H9 (cell line): ENCODE measurements around the gene TRPM5. TPM values are rescaled to one million over a fixed set of nuclear protein-coding genes. Genes with fewer than 3 reads are reported as not detected.

Experiments
- DNase-seq: peaks from one replicate; pipeline ENCODE4 v3.0.0-alpha.2; 2017
- H2AFZ ChIP-seq: one replicate; pipeline ENCODE4 v1.6.1; 2013; ENCODE audit warnings: mild to moderate bottlenecking, low read length, control low read depth, moderate library complexity
- H2AK5ac ChIP-seq: 2 replicates; pipeline ENCODE4 v1.6.1; 2013; ENCODE audit warnings: low read length, control low read depth, mixed read lengths; ENCODE audit not compliant: insufficient read length
- H2BK120ac ChIP-seq: one replicate; pipeline ENCODE4 v1.6.1; 2013; ENCODE audit warnings: low read depth, mild to moderate bottlenecking, low read length, control low read depth, inconsistent platforms; ENCODE audit not compliant: poor library complexity, severe bottlenecking
- H2BK12ac ChIP-seq: 2 replicates; pipeline ENCODE4 v1.6.1; 2013; ENCODE audit warnings: low read length, control low read depth, mixed read lengths, low read depth; ENCODE audit not compliant: insufficient read length
- H2BK15ac ChIP-seq: 2 replicates; pipeline ENCODE4 v1.6.1; 2013; ENCODE audit warnings: low read depth, low read length, control low read depth
- H2BK20ac ChIP-seq: one replicate; pipeline ENCODE4 v1.6.1; 2013; ENCODE audit warnings: low read depth, mild to moderate bottlenecking, low read length, control low read depth, inconsistent platforms; ENCODE audit not compliant: poor library complexity, severe bottlenecking
- H2BK5ac ChIP-seq: 2 replicates; pipeline ENCODE4 v1.6.1; 2013; ENCODE audit warnings: low read length, control low read depth, mixed read lengths; ENCODE audit not compliant: insufficient read length
- H3K14ac ChIP-seq: 2 replicates; pipeline ENCODE4 v1.6.1; 2013; ENCODE audit warnings: low read length, control low read depth; ENCODE audit not compliant: insufficient read depth
- H3K18ac ChIP-seq: 2 replicates; pipeline ENCODE4 v1.6.1; 2013; ENCODE audit warnings: low read depth, mild to moderate bottlenecking, mixed read lengths, low read length, control low read depth; ENCODE audit not compliant: insufficient read length
- H3K23ac ChIP-seq: 2 replicates; pipeline ENCODE4 v1.6.1; 2013; ENCODE audit warnings: low read length, control low read depth, mixed read lengths, low read depth; ENCODE audit not compliant: insufficient read length
- H3K23me2 ChIP-seq: 2 replicates; pipeline ENCODE4 v1.6.1; 2013; ENCODE audit warnings: low read depth, mild to moderate bottlenecking, mixed read lengths, low read length, control low read depth; ENCODE audit not compliant: insufficient read length, poor library complexity, severe bottlenecking
- H3K27ac ChIP-seq: 2 replicates; pipeline ENCODE4 v1.5.1; 2013; ENCODE audit warnings: low read length, control low read depth, mixed read lengths, low read depth; ENCODE audit not compliant: insufficient read length
- H3K27me3 ChIP-seq: 2 replicates; pipeline ENCODE4 v1.6.1; 2013; ENCODE audit warnings: low read length, control low read depth, inconsistent platforms; ENCODE audit not compliant: insufficient read depth
- H3K4ac ChIP-seq: 2 replicates; pipeline ENCODE4 v1.6.1; 2013; ENCODE audit warnings: low read depth, mild to moderate bottlenecking, control low read depth, inconsistent platforms, low read length, moderate library complexity
- H3K4me1 ChIP-seq: 2 replicates; pipeline ENCODE4 v1.6.1; 2013; ENCODE audit warnings: low read length, control low read depth, inconsistent platforms; ENCODE audit not compliant: insufficient read depth
- H3K4me2 ChIP-seq: 2 replicates; pipeline ENCODE4 v1.6.1; 2013; ENCODE audit warnings: low read length, control low read depth, mixed read lengths; ENCODE audit not compliant: insufficient read length, insufficient read depth
- H3K56ac ChIP-seq: 2 replicates; pipeline ENCODE4 v1.6.1; 2013; ENCODE audit warnings: low read depth, mild to moderate bottlenecking, mixed read lengths, low read length, control low read depth; ENCODE audit not compliant: insufficient read length
- H3K79me1 ChIP-seq: 2 replicates; pipeline ENCODE4 v1.6.1; 2013; ENCODE audit warnings: low read depth, mild to moderate bottlenecking, moderate library complexity, low read length, control low read depth, inconsistent platforms; ENCODE audit not compliant: insufficient read depth, poor library complexity, severe bottlenecking
- H3K79me2 ChIP-seq: 2 replicates; pipeline ENCODE4 v1.6.1; 2013; ENCODE audit warnings: low read length, control low read depth, inconsistent platforms; ENCODE audit not compliant: insufficient read depth
- H3K9ac ChIP-seq: 2 replicates; pipeline ENCODE4 v1.6.1; 2013; ENCODE audit warnings: low read length, control low read depth, mixed read lengths; ENCODE audit not compliant: insufficient read length; ENCODE audit errors: extremely low read depth
- H3K9me3 ChIP-seq: one replicate; pipeline ENCODE4 v1.6.1; 2013; ENCODE audit warnings: low read depth, low read length, inconsistent platforms; ENCODE audit not compliant: control insufficient read depth
- H3T11ph ChIP-seq: one replicate; pipeline ENCODE4 v1.6.1; 2013; ENCODE audit warnings: mild to moderate bottlenecking, low read length, control low read depth, inconsistent platforms
- H4K20me1 ChIP-seq: one replicate; pipeline ENCODE4 v1.6.1; 2013; ENCODE audit not compliant: control insufficient read depth, insufficient read length, insufficient read depth
- H4K5ac ChIP-seq: 2 replicates; pipeline ENCODE4 v1.6.1; 2013; ENCODE audit warnings: low read depth, mild to moderate bottlenecking, mixed read lengths, low read length, control low read depth; ENCODE audit not compliant: insufficient read length
- H4K8ac ChIP-seq: replicated peaks from 2 replicates; pipeline ENCODE4 v1.6.1; 2013; ENCODE audit warnings: low read length, control low read depth, mixed read lengths, low read depth; ENCODE audit not compliant: insufficient read length
- H4K91ac ChIP-seq: 2 replicates; pipeline ENCODE4 v1.6.1; 2013; ENCODE audit warnings: low read depth, mild to moderate bottlenecking, moderate library complexity, mixed read lengths, low read length, control low read depth; ENCODE audit not compliant: insufficient read length
- H3K27ac Mint-ChIP-seq, 3 experiments: 2 replicates in 2 of 3; 3 replicates in 1 of 3; pipeline ENCODE4 v1.8.0; 2020 to 2021; ENCODE audit warnings: mixed read lengths in 3 of 3, mild to moderate bottlenecking in 1 of 3, moderate library complexity in 1 of 3
- H3K27me3 Mint-ChIP-seq: 2 replicates; pipeline ENCODE4 v1.8.0; 2021; ENCODE audit warnings: low read depth, mild to moderate bottlenecking, moderate library complexity, mixed read lengths
- H3K36me3 Mint-ChIP-seq, 3 experiments: 2 replicates in 2 of 3; 3 replicates in 1 of 3; pipeline ENCODE4 v1.8.0; 2020 to 2021; ENCODE audit warnings: low read depth in 3 of 3, mixed read lengths in 3 of 3; ENCODE audit not compliant: insufficient read depth in 1 of 3
- H3K4me1 Mint-ChIP-seq, 2 experiments: 2 replicates each; pipeline ENCODE4 v1.8.0; 2020; ENCODE audit warnings: mixed read lengths in 2 of 2
- H3K4me3 Mint-ChIP-seq, 2 experiments: 2 replicates in 1 of 2; 3 replicates in 1 of 2; pipeline ENCODE4 v1.8.0; 2020 to 2021; ENCODE audit warnings: mild to moderate bottlenecking in 2 of 2, mixed read lengths in 2 of 2, moderate library complexity in 1 of 2
- H3K9me3 Mint-ChIP-seq, 2 experiments: 2 replicates in 1 of 2; 3 replicates in 1 of 2; pipeline ENCODE4 v1.8.0; 2020; ENCODE audit warnings: mild to moderate bottlenecking in 2 of 2, mixed read lengths in 2 of 2, moderate library complexity in 1 of 2
- WGBS: extraction: QIAGEN DNeasy Blood & Tissue Kit; methylation state at CpG from one replicate; pipeline ENCODE4 v1.1.7; 2013; ENCODE audit warnings: missing lambda C conversion rate, low lambda C conversion rate, mixed read lengths; ENCODE audit not compliant: insufficient read length; ENCODE audit errors: extremely low coverage; 5-methylcytosine and 5-hydroxymethylcytosine counted together
- total RNA-seq: library from RNA; stranded (reverse); gene quantifications from 2 replicates; pipeline ENCODE4 v1.2.1, GENCODE V29; 2021
- TF ChIP-seq, protein P1 (sequence below): fragments of 200-600 bp; sonication (generic); conservative IDR thresholded peaks from 3 replicates; pipeline ENCODE4 v1.8.0; 2021; ENCODE audit warnings: antibody characterized with exemption, mild to moderate bottlenecking

The TRPM5 gene
- total RNA-seq, 1 experiment from 2014 or later, result 0.09 TPM

DNA sequence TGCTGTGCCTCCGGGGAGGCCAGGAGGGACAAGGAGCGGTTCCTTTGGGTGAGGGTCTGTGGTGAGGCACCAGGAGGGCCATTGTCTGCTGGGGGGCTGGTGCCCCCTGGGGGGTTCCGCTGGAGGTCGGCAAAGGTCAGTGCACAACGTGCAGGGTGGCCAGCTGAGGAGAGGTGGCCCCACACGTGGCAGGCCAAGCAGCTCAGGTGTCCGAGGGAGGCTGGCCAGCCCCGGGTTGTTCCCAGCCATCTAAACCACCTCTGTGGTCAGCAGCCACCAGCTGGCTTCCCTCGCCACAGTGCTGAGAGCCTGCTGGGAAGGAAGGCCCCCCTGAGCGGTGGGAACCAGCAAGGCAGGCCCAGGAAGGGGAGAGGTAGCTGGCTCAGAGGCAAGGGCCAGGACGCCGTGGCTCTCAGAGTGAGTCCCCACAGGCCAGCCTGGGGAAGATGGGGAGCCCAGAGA, 39.5 kb downstream of the TRPM5 start:
- H3K9ac ChIP-seq, result no peak overlapping the region
- no peak overlapping the region for H3K18ac ChIP-seq
- H3K27ac Mint-ChIP-seq, result no peak overlapping the region; a peak in 1 of 7 replicates

More for the DNA sequence above, 39.5 kb downstream of the TRPM5 start:
- Histone ChIP-seq H2AFZ (no peak overlapping the region), H3K56ac (no peak overlapping the region), H3K79me1 (no peaks in the 10 kb centered on the region), H3K14ac (no peak overlapping the region), H3K4me2 (no peak overlapping the region), H3K9me3 (no peaks in the 10 kb centered on the region), H3K79me2 (no peaks in the 10 kb centered on the region), H4K91ac (no peak overlapping the region), H2BK5ac (no peak overlapping the region), H4K5ac (no peak overlapping the region), H4K20me1 (no peaks in the 10 kb centered on the region), H2BK120ac (no peak overlapping the region), H2BK12ac (no peak overlapping the region), H2AK5ac (no peak overlapping the region), H3K27me3 (no peaks in the 10 kb centered on the region), H2BK20ac (no peak overlapping the region), H3K4me1 (no peaks in the 10 kb centered on the region), H3K4ac (no peak overlapping the region), H3K23ac (no peak overlapping the region), H2BK15ac (no peak overlapping the region), H3T11ph (no peak overlapping the region), H3K23me2 (peaks cover 9% of the 10 kb centered on the region), H4K8ac (no peak overlapping the region), H3K27ac (no peak overlapping the region)
- no peak for DNase-seq
- TF ChIP-seq, protein P1, sequence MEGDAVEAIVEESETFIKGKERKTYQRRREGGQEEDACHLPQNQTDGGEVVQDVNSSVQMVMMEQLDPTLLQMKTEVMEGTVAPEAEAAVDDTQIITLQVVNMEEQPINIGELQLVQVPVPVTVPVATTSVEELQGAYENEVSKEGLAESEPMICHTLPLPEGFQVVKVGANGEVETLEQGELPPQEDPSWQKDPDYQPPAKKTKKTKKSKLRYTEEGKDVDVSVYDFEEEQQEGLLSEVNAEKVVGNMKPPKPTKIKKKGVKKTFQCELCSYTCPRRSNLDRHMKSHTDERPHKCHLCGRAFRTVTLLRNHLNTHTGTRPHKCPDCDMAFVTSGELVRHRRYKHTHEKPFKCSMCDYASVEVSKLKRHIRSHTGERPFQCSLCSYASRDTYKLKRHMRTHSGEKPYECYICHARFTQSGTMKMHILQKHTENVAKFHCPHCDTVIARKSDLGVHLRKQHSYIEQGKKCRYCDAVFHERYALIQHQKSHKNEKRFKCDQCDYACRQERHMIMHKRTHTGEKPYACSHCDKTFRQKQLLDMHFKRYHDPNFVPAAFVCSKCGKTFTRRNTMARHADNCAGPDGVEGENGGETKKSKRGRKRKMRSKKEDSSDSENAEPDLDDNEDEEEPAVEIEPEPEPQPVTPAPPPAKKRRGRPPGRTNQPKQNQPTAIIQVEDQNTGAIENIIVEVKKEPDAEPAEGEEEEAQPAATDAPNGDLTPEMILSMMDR, result no peak
- WGBS, result no CpG with 5 or more reads among the region's 12 CpGs
- Mint-ChIP-seq H3K4me1 (peaks cover 3 to 4% of the 10 kb centered on the region in 2 experiments), H3K9me3 (no peaks in the 10 kb centered on the region; a peak in 1 of 5 replicates), H3K27me3 (peaks cover 7% of the 10 kb centered on the region), H3K4me3 (peak overlapping the region in 1 of 2 experiments; percentile 38; a peak in 1 of 5 replicates), H3K36me3 (peaks cover 0 to 19% (median 12%) of the 10 kb centered on the region in 3 experiments; a peak in 5 of 7 replicates)
